GM12878 (cell line): ENCODE results near the gene ASB10.

Experiments
- EZH2 ChIP-seq: IDR thresholded peaks from 2 replicates; pipeline ENCODE4 v1.6.1; 2012; ENCODE audit warnings: low read depth, mild to moderate bottlenecking, control low read depth, inconsistent platforms, low read length, borderline replicate concordance; ENCODE audit not compliant: control insufficient read depth
- POLR2AphosphoS5 ChIP-seq: IDR thresholded peaks from 2 replicates; pipeline ENCODE4 v1.6.1; 2011; ENCODE audit warnings: mild to moderate bottlenecking, low read length, inconsistent platforms
- RCOR1 ChIP-seq: conservative IDR thresholded peaks from 2 replicates; pipeline ENCODE4 v1.6.1; 2012; ENCODE audit warnings: low read depth, low read length, improper control_type of control experiment
- SUZ12 ChIP-seq: fragments of 200-600 bp; sonication (generic); IDR thresholded peaks from one replicate; pipeline ENCODE4 v1.6.1; 2018; ENCODE audit warnings: antibody characterized with exemption, mild to moderate bottlenecking; ENCODE audit not compliant: unreplicated experiment
- TBL1XR1 ChIP-seq: IDR thresholded peaks from 2 replicates; pipeline ENCODE4 v1.6.1; 2012; ENCODE audit warnings: low read depth, low read length, improper control_type of control experiment
- TF ChIP-seq, protein P1 (sequence below), 3 experiments: IDR thresholded peaks in 2 of 3; conservative IDR thresholded peaks in 1 of 3; 2 replicates each; pipeline ENCODE4 v1.5.1; 2011; ENCODE audit warnings: low read depth in 3 of 3, low read length in 3 of 3, mild to moderate bottlenecking in 3 of 3, control low read depth in 2 of 3, moderate library complexity in 2 of 3, inconsistent platforms in 1 of 3, mixed read lengths in 1 of 3; ENCODE audit not compliant: control insufficient read depth in 2 of 3, insufficient read depth in 1 of 3; ENCODE audit errors: extremely low read depth in 1 of 3
- TF ChIP-seq, protein P2 (sequence below): IDR thresholded peaks from 2 replicates; pipeline ENCODE4 v1.6.1; 2012; ENCODE audit warnings: low read depth, low read length, improper control_type of control experiment

DNA sequence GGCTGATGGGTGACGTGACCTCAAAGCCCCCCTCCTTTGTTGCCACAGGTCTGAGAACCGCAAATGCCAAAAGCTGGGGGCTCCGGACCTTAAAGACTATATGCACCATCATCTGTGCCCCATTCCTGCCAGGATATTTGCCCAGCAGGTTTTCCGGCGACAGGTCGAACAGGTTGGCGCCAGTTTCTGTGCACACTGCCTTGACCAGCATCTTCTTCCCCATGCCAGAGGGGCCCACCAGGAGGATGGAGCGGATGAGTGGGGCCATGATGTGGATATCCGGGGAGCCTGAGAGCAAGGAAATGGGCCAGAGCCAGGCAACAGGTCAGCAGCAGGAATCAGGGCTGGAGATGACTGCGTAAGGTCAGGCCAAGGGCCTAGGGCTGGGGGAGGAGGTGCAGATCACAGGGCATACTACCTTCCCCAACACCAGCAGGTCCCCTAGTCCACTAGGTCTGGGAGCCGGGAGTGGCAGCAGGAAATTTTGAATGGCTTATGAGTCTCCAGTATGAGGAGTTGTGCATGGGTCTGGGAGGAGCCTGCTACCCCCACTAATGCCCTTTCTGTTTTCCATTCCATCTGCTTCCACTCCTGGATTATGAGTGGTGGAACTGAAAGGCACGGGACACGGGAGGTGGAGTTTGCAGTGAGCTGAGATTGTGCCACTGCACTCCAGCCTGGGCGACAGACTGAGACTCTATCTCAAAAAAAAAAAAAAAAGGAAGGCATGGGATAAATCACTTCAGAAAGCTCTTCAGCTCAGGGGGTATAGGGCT is 6.3 kb upstream of the ASB10 start:
- TF ChIP-seq, protein P1, sequence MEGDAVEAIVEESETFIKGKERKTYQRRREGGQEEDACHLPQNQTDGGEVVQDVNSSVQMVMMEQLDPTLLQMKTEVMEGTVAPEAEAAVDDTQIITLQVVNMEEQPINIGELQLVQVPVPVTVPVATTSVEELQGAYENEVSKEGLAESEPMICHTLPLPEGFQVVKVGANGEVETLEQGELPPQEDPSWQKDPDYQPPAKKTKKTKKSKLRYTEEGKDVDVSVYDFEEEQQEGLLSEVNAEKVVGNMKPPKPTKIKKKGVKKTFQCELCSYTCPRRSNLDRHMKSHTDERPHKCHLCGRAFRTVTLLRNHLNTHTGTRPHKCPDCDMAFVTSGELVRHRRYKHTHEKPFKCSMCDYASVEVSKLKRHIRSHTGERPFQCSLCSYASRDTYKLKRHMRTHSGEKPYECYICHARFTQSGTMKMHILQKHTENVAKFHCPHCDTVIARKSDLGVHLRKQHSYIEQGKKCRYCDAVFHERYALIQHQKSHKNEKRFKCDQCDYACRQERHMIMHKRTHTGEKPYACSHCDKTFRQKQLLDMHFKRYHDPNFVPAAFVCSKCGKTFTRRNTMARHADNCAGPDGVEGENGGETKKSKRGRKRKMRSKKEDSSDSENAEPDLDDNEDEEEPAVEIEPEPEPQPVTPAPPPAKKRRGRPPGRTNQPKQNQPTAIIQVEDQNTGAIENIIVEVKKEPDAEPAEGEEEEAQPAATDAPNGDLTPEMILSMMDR (IDR thresholded peaks at IDR 0.05 in 2 of 3, conservative IDR thresholded peaks at IDR 0.05 in 1 of 3; ENCODE audit: control insufficient read depth in 2 of 3, extremely low read depth in 1 of 3, insufficient read depth in 1 of 3, low read depth in 3 of 3, low read length in 3 of 3) = no peak
- TF ChIP-seq RCOR1 (no peak), TBL1XR1 (no peak), POLR2AphosphoS5 (no peak), SUZ12 (no peak), EZH2 (no peak)
- TF ChIP-seq, protein P2, sequence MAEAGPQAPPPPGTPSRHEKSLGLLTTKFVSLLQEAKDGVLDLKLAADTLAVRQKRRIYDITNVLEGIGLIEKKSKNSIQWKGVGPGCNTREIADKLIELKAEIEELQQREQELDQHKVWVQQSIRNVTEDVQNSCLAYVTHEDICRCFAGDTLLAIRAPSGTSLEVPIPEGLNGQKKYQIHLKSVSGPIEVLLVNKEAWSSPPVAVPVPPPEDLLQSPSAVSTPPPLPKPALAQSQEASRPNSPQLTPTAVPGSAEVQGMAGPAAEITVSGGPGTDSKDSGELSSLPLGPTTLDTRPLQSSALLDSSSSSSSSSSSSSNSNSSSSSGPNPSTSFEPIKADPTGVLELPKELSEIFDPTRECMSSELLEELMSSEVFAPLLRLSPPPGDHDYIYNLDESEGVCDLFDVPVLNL = no peak
